C4-2B (cell line): Measurements from ENCODE around the gene GRIN1.

ENCODE experiments used
- H3K27ac ChIP-seq: fragments of 450-650 bp; 2 replicates; pipeline ENCODE4 v1.5.1; 2017
- ZFX ChIP-seq: fragments of 450-650 bp; IDR thresholded peaks from 2 replicates; pipeline ENCODE4 v1.6.1; 2017
- TF ChIP-seq, protein P1 (sequence below): fragments of 450-650 bp; conservative IDR thresholded peaks from 2 replicates; pipeline ENCODE4 v1.5.1; 2017; ENCODE audit warnings: mild to moderate bottlenecking

Gene GRIN1

DNA sequence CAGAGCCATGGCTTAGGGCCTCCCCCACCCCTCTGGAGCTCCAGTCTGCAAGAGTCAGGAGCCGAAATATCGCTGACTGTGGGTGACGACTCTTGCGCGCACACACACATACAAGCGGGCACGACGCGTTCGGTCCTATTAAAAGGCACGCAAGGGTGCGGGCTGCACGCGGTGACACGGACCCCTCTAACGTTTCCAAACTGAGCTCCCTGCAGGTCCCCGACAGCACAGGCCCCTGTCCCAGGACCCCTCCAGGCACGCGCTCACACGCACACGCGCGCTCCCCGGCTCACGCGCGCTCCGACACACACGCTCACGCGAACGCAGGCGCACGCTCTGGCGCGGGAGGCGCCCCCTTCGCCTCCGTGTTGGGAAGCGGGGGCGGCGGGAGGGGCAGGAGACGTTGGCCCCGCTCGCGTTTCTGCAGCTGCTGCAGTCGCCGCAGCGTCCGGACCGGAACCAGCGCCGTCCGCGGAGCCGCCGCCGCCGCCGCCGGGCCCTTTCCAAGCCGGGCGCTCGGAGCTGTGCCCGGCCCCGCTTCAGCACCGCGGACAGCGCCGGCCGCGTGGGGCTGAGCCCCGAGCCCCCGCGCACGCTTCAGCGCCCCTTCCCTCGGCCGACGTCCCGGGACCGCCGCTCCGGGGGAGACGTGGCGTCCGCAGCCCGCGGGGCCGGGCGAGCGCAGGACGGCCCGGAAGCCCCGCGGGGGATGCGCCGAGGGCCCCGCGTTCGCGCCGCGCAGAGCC lies at the start of gene GRIN1:
Gene GRIN1 (plus strand): TSS at position 433 of the 746 bp plus-strand sequence. CDS start 333 bp downstream, outside the sequence.
- TF ChIP-seq, protein P1, sequence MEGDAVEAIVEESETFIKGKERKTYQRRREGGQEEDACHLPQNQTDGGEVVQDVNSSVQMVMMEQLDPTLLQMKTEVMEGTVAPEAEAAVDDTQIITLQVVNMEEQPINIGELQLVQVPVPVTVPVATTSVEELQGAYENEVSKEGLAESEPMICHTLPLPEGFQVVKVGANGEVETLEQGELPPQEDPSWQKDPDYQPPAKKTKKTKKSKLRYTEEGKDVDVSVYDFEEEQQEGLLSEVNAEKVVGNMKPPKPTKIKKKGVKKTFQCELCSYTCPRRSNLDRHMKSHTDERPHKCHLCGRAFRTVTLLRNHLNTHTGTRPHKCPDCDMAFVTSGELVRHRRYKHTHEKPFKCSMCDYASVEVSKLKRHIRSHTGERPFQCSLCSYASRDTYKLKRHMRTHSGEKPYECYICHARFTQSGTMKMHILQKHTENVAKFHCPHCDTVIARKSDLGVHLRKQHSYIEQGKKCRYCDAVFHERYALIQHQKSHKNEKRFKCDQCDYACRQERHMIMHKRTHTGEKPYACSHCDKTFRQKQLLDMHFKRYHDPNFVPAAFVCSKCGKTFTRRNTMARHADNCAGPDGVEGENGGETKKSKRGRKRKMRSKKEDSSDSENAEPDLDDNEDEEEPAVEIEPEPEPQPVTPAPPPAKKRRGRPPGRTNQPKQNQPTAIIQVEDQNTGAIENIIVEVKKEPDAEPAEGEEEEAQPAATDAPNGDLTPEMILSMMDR = no peak
- TF ChIP-seq ZFX = no peak
- H3K27ac ChIP-seq = no peak within 1 kb of the TSS

DNA sequence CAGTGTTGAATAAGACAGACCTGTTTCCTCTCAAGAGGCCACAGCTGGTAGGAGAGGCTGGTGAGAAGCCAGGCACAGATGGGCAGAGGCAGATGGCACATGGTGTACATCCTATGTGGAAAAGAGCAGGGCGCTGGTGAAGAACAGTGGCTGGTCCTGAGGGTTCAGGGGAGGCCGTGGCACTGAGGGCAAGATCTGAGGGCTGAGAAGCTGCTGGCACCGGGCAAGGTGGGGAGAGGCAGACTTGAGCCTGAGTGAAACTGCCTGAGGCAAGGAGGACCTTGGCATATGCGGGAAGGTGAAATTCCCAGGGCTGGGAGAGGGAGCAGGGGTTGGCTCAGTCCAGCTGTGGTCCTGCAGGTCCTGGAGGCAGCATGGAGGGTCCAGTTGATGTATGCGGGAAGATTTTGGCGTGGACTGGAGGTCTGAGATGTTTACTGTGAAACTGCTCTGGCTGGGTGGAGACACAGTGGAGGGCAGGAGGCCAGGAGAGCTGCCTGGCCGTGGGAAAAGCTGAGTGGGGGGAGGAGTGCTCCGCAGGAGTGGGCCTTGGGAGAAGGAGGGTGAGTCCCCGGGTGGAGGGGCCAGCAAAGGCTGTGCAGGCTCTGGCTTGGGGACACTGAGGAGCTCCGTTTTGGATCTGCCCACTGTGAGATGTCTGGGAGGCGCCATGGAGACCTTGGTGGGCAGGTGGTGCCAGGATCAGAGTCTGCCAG lies 49.6 kb upstream of the GRIN1 start:
- peak overlapping the region; percentile 3; the same call in 1 of the 2 replicates for H3K27ac ChIP-seq
- no peak for TF ChIP-seq ZFX
- TF ChIP-seq, protein P1 = no peak

DNA sequence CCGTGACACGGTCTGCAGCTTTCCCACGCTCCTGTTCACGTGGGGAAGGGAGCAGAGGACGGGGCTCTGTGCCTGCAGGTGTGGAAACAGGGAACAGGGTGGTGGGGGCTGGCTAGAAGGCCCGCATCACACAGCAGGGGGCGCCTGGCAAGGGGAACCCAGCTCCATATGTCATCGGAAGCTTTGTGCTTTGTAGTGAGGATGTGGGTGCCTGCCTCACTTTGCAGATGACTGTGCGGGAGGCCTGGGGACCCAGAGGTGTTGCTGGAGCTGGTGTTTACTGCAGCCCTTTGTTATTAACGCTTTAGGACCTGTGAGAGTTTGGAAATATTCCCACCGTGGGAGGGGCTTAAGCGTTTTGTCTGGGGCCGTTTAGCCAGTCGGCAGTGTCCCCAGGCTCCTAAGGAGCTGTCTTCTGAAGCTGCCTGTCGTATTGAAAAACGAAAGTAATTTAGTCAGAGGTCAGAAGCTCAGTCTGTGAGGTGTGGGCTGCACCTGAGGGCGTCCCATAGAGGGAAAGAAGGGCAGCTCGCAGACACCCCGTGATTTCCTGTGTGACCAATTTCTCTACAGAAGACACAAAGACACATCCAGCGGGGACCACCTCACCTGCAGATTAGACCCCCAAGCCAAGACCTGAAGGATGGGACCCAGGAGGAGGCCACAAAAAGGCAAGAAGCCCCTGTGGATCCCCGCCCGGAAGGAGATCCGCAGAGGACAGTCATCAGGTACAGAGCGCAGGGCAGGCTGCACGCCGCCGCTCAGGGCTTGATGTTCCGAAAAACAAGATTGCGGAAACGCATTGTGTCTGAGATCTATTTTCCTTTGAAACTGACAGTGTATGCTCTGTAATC lies 43.1 kb upstream of the GRIN1 start:
- TF ChIP-seq, protein P1 = no peak
- no peak for TF ChIP-seq ZFX
- H3K27ac ChIP-seq = no peak overlapping the region

DNA sequence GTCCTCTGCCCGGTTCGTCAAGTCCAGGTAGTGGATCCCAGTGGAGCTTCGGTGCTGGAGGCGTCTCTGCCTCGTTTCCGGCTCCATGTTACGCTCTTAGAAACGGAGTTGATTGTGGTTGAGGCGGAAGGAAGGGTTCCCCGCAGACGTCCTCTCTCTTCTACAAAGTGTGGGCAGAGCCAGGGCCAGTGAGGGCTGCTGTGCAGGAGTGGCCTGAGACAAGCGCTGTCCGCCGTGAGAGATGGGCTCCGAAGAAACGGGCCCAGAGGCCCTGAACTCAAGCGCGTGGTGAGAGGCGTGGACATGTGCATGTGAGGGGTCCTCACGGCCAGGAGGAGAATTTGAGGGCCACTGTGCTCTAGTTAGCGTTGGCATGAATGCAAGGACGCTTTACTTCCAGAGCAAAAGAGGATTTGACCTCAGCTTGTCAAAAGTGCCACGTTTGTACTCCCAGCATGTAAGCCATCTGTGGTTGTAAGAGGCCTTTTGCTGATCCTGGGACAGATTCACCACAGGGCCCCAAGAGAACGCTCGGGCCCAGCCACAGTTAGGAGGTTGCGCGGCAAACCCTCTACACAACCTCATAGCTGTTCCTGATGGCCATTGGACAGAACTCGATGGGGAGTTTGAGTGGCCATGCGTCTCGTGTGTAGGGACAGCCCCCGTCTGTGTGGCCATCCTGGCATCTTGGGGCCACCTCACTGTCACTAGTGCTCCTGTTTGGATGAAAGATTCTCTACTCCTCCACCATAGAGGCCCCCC lies 42.0 kb upstream of the GRIN1 start:
- no peak overlapping the region for H3K27ac ChIP-seq
- no peak for TF ChIP-seq ZFX
- TF ChIP-seq, protein P1 = no peak

DNA sequence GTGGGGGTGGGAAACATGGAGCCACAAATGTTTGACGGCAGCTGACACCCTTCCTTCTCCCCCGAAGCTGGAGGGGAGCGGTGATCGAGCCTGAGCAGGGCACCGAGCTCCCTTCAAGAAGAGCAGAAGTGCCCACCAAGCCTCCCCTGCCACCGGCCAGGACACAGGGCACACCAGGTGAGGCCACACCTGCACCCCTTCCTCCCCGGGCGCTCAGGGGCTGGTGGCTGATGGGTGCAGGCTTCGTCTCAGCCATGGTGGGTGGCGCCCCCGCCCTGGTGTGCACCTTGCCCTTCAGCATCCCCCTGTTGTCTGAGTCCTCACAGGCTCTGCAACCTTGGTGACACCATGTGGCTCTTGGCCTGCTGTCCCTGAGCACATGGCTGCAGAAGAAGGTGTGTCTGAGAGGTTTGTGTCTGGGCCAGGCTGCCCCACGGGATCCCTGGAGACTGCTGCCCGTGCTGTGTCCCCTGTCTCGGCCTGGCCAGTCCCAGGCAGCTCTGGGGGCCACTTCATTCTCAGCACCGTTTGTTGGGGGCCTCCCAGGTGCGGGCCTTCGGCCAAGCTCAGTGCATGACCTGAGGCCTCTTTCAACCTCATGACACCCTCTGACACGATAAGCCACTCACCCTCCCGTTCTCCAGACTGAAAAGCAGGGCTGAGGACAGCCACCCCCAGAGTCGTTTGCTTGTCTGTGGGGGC lies 41.0 kb upstream of the GRIN1 start:
- H3K27ac ChIP-seq = no peak overlapping the region

DNA sequence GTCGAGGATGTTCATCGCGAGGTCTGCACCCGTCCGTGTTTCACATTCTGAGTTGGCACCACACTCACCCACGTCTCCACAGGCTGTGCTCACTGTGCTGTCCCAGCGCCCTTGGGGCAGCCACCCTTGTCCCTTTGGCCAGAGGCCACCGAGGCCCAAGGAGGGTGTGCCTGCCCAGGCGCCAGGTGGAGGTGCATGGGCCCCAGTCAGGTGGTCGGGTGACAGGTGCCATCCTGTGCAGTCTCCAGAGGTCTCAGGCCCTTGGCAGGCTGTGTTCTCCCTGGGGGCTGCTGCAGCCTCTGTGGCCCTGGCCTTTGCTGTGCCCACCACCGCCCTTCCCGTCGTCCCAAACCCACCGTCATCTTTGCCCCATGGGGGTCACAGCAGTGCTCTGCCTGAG lies 39.7 kb upstream of the GRIN1 start:
- TF ChIP-seq, protein P1 = no peak
- no peak for TF ChIP-seq ZFX
- H3K27ac ChIP-seq = no peak overlapping the region

More for the DNA sequence above, 41.0 kb upstream of the GRIN1 start:
- no peak for TF ChIP-seq ZFX
- TF ChIP-seq, protein P1 = no peak
